ENCODE measurements around the gene MS4A15.
"Not testable (repeated sequence)": the region's sequence is repeated elsewhere in the genome, so short reads cannot be mapped to it uniquely, and the experiment has no call there.

MS4A15 gene, protein sequence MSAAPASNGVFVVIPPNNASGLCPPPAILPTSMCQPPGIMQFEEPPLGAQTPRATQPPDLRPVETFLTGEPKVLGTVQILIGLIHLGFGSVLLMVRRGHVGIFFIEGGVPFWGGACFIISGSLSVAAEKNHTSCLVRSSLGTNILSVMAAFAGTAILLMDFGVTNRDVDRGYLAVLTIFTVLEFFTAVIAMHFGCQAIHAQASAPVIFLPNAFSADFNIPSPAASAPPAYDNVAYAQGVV
- 0 reads per million in 9 experiments for total RNA-seq

DNA sequence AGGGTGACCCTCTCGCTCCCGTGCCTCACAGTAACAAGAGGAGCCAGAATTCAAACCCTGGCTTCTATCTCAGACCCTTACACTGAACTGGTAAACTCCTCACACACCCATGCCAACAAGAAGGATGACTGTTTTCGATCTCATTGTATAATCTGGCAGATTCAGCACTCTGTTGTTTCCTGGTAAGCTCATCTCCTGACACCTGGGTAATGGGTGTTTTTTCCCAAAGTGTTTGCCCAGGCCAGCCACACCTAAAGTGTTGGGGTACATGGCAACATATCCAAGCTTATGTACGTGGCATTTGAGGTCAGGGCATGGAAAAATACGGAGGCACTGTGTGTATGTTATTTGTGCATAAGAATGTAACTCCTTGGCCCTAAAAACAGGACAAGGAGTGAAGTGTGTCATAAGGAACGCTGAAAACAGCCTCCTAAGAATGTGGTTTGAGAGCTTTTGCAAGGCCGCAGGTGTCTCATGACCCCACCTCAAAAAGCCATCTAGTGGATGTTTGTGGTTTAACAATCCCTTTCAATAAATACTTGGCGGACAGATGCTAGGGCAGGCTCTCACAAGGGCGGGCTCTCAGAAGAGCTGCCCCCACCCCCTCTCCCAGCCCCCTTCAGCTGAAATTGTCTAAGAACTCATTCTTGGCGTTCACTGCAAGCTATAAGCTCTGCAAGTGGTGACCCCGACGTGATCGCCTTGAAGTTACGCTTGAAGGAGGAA is at the start of gene MS4A15:
MS4A15 (plus strand) TSS at position 561 of the 726 bp plus-strand sequence. CDS start 6,867 bp downstream, outside the sequence.
- DNase-seq (no peak), ATAC-seq (replicated peaks) (no peak)
- Mint-ChIP-seq H3K27ac (no peak within 1 kb of the TSS), H3K36me3 (ENCODE audit: insufficient read depth) (peaks cover 3% of the 10 kb centered on the region), H3K27me3 (peaks cover 67 to 87% of the 10 kb centered on the region in 2 donors), H3K4me1 (ENCODE audit: low read depth in 2 of 2) (no peaks in the 10 kb centered on the region), H3K4me3 (no peak within 1 kb of the TSS), H3K9me3 (no peaks in the 10 kb centered on the region)

DNA sequence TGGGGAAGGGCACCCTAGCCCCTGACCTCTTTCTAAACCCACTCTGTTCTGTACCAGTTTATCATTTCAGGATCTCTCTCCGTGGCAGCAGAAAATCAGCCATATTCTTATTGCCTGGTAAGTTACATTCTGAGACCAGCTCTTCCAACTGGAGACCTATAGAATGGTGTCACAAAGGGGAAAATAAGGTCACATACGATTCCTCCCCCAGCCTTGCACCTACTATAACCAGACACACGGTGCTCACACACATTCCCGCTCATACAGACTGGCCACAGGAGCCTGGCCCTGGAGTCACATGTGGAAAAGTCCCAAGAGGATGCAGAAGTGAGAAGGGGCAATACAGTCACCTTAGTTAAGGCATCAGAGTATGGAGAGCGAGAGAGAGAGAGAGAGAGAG is 49.7 kb upstream of the MS4A15 start:
- Mint-ChIP-seq H3K36me3 (ENCODE audit: insufficient read depth) (no peaks in the 10 kb centered on the region), H3K27ac (no peak overlapping the region), H3K27me3 (peaks cover 14 to 22% of the 10 kb centered on the region in 2 donors), H3K4me1 (ENCODE audit: low read depth in 2 of 2) (no peaks in the 10 kb centered on the region), H3K9me3 (no peaks in the 10 kb centered on the region), H3K4me3 (no peak overlapping the region)
- DNase-seq (no peak), ATAC-seq (replicated peaks) (no peak)

DNA sequence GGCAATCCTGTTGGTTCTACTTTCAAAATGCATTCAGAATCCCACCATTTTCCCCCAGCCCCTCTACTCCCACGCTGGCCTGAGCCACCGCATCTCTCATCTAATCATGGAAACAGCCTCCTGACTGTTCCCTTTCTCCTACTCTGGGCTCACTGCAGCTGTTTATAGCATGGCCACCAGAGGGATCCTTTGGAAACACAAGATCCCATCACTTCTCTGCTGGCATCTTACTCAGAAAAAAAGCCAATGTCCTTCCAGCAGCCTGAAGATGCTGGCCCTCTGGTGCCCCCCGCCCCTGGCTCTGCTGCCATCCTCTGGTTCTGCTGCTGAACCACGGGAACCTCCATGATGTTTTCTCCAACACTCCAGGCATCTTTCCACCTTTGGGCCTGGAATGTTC is 46.2 kb upstream of the MS4A15 start:
- ATAC-seq (replicated peaks) (no peak), DNase-seq (no peak)
- no peak overlapping the region for H3K27ac Mint-ChIP-seq
- no peak overlapping the region for H3K4me3 Mint-ChIP-seq
- H3K9me3 Mint-ChIP-seq = no peaks in the 10 kb centered on the region
- no peaks in the 10 kb centered on the region for H3K36me3 Mint-ChIP-seq (ENCODE audit: insufficient read depth)
- H3K4me1 Mint-ChIP-seq (ENCODE audit: low read depth in 2 of 2) = no peaks in the 10 kb centered on the region
- peaks cover 32 to 34% of the 10 kb centered on the region in 2 donors for H3K27me3 Mint-ChIP-seq

DNA sequence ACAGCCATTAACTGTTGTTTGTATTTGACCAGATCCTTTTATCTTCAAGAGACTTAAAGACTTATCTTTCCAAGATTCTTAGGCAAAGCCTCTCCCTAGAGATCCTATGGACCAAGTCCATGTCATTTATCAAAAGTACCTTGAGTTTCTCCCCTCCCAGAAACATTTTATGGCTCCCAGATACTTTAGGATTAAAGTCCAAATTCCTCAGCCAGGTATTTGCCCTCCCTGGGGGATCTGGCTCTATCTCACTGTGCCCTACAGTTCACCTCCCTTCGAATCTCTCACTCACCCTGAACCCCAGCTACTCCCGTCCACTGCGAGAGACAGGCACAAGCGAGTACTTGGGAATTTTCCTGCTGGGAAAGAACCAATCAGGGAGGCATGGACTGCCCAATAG is 45.4 kb upstream of the MS4A15 start:
- Mint-ChIP-seq H3K36me3 (ENCODE audit: insufficient read depth) (no peaks in the 10 kb centered on the region), H3K27ac (no peak overlapping the region), H3K27me3 (peaks cover 32 to 34% of the 10 kb centered on the region in 2 donors), H3K9me3 (no peaks in the 10 kb centered on the region), H3K4me3 (no peak overlapping the region), H3K4me1 (ENCODE audit: low read depth in 2 of 2) (no peaks in the 10 kb centered on the region)
- no peak for ATAC-seq (replicated peaks)
- DNase-seq = no peak

DNA sequence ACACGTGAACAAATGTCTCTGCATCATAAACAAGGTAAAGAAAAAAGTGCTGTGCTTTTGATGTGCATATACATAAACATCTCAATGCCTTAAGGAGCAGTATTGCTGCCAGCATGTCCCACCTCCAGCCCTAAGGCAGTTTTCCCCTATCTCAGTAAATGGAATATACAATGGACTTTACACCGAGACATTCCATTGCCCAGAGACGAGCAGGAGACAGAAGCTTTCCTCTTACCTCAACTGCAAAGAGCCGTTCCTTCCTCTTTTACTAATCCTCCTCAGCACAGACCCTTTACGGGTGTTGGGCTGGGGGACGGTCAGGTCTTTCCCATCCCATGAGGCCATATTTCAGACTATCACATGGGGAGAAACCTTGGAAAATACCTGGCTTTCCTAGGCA is 43.2 kb upstream of the MS4A15 start:
- DNase-seq; H3K4me3 Mint-ChIP-seq; ATAC-seq (replicated peaks); H3K36me3 Mint-ChIP-seq (ENCODE audit: insufficient read depth); H3K4me1 Mint-ChIP-seq (ENCODE audit: low read depth in 2 of 2); H3K9me3 Mint-ChIP-seq; H3K27ac Mint-ChIP-seq: not testable (repeated sequence)
- peaks cover 25 to 46% of the 10 kb centered on the region in 2 donors for H3K27me3 Mint-ChIP-seq

DNA sequence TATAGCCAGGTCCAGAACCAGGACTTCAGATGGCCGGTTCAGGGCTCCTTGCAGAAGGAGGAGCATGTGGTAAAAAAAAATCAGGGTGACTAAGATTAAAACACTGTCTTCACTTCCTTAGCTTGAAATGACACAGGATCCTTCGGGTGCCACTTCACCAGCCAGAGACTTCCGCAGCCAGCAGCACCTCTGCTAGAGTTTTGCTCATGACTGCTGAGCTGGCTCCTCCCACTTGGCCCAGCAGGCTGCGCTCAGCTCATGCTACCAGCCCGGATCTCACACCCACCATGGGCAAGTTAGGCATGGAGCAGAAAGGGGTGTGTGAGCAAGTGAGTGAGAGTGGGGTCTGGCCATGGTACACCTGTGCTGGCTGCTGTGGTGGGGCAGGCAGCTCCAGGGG is 38.7 kb upstream of the MS4A15 start:
- peak; percentile 16 to 45 (median 21) for DNase-seq
- no peak overlapping the region for H3K4me3 Mint-ChIP-seq

DNA sequence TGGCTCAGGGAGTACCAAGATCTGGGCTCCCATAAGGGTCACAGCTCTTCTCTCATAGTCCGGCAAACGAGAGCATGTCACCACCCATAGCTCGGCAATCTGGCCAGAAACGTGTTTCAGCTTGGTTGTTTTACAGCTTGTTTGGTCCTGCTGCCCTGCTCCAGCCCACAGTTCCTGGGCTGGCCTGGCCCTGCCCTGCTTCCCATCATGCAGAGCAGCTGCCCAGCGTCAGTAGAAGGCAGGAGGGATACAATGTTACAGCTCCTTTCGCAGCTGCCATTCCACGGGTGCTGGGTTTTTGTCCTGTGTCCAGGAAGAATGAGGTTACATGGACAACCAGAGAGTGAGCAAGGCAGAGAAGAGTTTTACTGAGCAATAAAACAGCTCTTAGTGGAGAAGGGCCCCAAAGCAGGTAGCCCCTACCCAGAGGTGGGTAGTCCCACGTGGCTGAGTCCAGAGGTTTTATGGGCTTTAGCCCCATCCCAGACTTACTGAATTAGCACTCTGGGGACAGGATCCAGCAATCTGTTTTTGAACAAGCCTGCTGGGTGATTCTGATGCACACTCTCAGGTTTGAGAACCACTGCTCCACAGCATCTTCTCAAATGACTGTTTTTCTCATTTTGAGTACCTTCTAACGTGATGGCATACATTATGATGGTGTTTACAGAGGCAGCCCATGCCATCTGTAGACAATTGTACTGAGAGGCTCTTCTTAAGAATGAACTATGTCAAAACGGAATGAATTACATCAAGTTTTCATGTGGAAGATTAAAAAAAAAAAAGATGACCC is 37.9 kb upstream of the MS4A15 start:
- Mint-ChIP-seq H3K27me3 (peaks cover 21 to 60% of the 10 kb centered on the region in 2 donors), H3K4me3 (no peak overlapping the region), H3K36me3 (ENCODE audit: insufficient read depth) (no peaks in the 10 kb centered on the region), H3K27ac (no peak overlapping the region), H3K9me3 (no peaks in the 10 kb centered on the region), H3K4me1 (ENCODE audit: low read depth in 2 of 2) (peaks cover 0 to 7% of the 10 kb centered on the region in 2 donors)
- no peak for DNase-seq
- no peak for ATAC-seq (replicated peaks)

More for the DNA sequence above, 38.7 kb upstream of the MS4A15 start:
- peak; percentile 96 for ATAC-seq (replicated peaks)
- Mint-ChIP-seq H3K36me3 (ENCODE audit: insufficient read depth) (no peaks in the 10 kb centered on the region), H3K4me1 (ENCODE audit: low read depth in 2 of 2) (peaks cover 0 to 7% of the 10 kb centered on the region in 2 donors), H3K27ac (peak overlapping the region in 1 of 2 donors; percentile 60), H3K27me3 (peaks cover 27 to 62% of the 10 kb centered on the region in 2 donors), H3K9me3 (no peaks in the 10 kb centered on the region)

DNA sequence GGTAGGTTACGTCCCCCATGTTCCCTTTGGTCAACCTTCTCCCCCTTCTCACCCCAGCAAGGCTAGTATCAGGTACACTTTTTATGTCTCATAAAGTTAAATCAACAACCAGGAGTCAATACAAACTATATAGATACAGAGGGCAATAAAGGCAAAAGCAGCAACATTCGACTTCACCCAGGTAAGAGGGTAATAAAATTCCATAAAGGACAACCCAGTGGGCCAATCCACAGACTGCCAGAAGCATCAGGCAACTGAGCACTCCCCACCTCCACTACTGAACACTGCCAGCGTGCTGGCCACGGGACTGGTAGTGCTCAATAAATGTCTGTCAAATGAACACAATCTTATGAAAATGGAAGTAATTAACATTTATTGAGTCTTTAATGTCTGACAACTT is 37.3 kb upstream of the MS4A15 start:
- H3K4me1 Mint-ChIP-seq (ENCODE audit: low read depth in 2 of 2) = peaks cover 0 to 7% of the 10 kb centered on the region in 2 donors
- H3K9me3 Mint-ChIP-seq = no peaks in the 10 kb centered on the region
- H3K36me3 Mint-ChIP-seq (ENCODE audit: insufficient read depth) = no peaks in the 10 kb centered on the region
- no peak for ATAC-seq (replicated peaks)
- H3K27ac Mint-ChIP-seq = no peak overlapping the region
- no peak for DNase-seq
- peaks cover 20 to 63% of the 10 kb centered on the region in 2 donors for H3K27me3 Mint-ChIP-seq
- no peak overlapping the region for H3K4me3 Mint-ChIP-seq

DNA sequence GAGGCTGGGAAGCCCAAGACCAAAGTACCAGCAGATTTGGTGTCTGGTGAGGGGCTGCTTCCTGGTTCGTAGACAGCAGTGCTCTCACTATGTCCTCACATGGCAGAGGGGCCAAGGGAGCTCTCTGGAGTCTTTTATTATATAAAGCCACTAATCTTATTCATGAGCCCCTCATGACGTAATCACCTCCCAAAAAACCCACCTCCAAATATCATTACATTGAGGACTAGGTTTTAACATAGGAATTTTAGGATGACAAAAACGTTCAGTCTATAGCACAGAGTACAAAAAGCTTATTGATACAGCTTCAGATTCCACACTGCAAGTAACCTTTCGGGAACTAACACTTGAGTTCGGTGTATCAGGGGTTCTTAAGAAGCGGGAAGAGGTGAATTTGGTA is 36.2 kb upstream of the MS4A15 start:
- no peak overlapping the region for H3K4me3 Mint-ChIP-seq
- DNase-seq (no peak), ATAC-seq (replicated peaks) (no peak)
- H3K9me3 Mint-ChIP-seq = no peaks in the 10 kb centered on the region
- no peak overlapping the region for H3K27ac Mint-ChIP-seq
- H3K27me3 Mint-ChIP-seq = peaks cover 15 to 53% of the 10 kb centered on the region in 2 donors
- H3K36me3 Mint-ChIP-seq (ENCODE audit: insufficient read depth) = no peaks in the 10 kb centered on the region
- peaks cover 0 to 7% of the 10 kb centered on the region in 2 donors for H3K4me1 Mint-ChIP-seq (ENCODE audit: low read depth in 2 of 2)

DNA sequence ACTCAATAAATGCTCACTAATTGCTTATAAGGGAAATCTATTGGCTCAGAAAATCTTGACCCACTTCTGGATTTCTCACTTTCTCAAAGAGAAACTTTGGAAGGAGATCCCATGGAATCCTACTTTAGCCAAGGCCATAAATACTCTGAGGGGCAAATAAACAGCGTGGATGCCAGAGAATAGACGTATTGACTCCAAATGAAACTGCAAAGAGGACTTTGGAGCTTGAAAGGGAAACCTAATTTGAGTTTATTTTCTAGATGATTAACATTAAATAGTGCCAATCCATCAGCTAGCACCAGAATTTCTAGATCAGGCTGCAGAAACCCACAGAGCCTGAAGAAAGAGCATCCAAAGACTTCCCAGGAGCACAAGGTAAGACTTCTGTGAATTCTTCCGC is 32.2 kb upstream of the MS4A15 start, which contains the start of gene MS4A18:
MS4A18 (plus strand) TSS at position 301 of the 400 bp plus-strand sequence.
- Mint-ChIP-seq H3K36me3 (ENCODE audit: insufficient read depth) (no peaks in the 10 kb centered on the region), H3K27ac (no peak within 1 kb of the TSS), H3K9me3 (no peaks in the 10 kb centered on the region), H3K4me1 (ENCODE audit: low read depth in 2 of 2) (no peaks in the 10 kb centered on the region), H3K4me3 (no peak within 1 kb of the TSS), H3K27me3 (peaks cover 30 to 37% of the 10 kb centered on the region in 2 donors)
- DNase-seq (no peak), ATAC-seq (replicated peaks) (no peak)

DNA sequence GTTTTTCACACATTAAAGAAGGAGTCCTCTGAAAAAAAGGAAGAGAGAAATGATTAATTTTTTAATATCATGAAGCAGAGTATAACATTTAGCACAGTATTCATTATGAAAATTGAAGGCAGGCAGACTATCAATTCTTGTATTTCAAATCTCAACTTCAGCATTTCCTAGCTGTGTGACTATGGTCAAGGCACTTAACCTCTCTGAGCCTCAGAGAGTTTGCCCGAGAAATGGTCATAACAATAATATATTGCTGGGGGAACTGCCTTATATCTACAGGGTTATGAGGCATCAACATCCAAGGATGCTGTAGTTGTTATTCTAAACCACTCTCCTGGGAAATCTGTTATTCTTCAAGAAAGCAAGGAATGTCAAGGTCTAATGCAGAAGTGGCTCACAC is 31.1 kb upstream of the MS4A15 start:
- H3K27ac Mint-ChIP-seq = no peak overlapping the region
- no peak overlapping the region for H3K4me3 Mint-ChIP-seq
- H3K9me3 Mint-ChIP-seq = no peaks in the 10 kb centered on the region
- no peaks in the 10 kb centered on the region for H3K4me1 Mint-ChIP-seq (ENCODE audit: low read depth in 2 of 2)
- H3K27me3 Mint-ChIP-seq = peaks cover 32 to 46% of the 10 kb centered on the region in 2 donors
- ATAC-seq (replicated peaks) = no peak
- H3K36me3 Mint-ChIP-seq (ENCODE audit: insufficient read depth) = no peaks in the 10 kb centered on the region
- no peak for DNase-seq

DNA sequence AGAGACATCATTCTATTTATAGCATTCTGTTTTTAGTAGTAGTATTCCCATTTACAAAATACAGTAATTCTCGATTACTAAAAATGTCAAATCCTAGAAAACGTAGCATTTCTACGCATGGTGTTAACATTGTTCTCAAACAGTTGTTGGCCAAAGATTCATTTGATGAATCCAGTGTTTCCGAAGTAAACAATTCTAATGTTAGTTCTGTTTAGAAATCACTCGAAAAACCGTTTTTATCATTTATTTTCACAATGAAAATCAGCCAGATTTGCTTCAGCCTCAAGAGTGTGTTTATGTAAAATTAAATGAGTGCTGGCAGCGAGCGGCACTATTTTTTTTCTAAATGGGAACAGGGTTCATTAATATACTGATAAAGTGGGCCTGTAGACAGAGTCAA is 25.1 kb upstream of the MS4A15 start:
- H3K27me3 Mint-ChIP-seq = peaks cover 42 to 67% of the 10 kb centered on the region in 2 donors

DNA sequence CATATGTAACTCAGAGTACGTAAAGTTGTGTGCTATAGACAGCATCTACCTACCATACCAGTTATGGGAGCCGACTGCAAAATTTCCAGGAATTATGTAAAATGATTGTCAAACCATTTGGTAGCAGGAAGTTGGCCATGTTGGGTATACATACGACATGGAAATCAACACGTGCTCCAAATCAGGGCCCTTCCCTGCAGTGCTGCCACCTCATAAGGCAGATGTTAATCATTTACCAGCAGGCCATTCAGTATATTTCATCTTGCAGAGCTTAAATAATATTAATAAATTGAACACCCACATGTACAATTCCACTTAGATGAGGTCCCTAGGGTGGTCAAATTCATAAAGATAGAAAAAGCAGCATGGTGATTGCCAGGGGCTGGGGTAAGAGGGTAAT is 22.4 kb upstream of the MS4A15 start:
- peaks cover 40 to 77% of the 10 kb centered on the region in 2 donors for H3K27me3 Mint-ChIP-seq
- no peak for ATAC-seq (replicated peaks)

More for the DNA sequence above, 25.1 kb upstream of the MS4A15 start:
- no peak for ATAC-seq (replicated peaks)
- H3K36me3 Mint-ChIP-seq (ENCODE audit: insufficient read depth) = no peaks in the 10 kb centered on the region
- no peak for DNase-seq
- no peak overlapping the region for H3K4me3 Mint-ChIP-seq
- H3K4me1 Mint-ChIP-seq (ENCODE audit: low read depth in 2 of 2) = no peaks in the 10 kb centered on the region
- no peaks in the 10 kb centered on the region for H3K9me3 Mint-ChIP-seq
- H3K27ac Mint-ChIP-seq = no peak overlapping the region

More for the DNA sequence above, 22.4 kb upstream of the MS4A15 start:
- DNase-seq = no peak
- Mint-ChIP-seq H3K27ac (no peak overlapping the region), H3K9me3 (no peaks in the 10 kb centered on the region), H3K4me3 (no peak overlapping the region), H3K36me3 (ENCODE audit: insufficient read depth) (no peaks in the 10 kb centered on the region), H3K4me1 (ENCODE audit: low read depth in 2 of 2) (no peaks in the 10 kb centered on the region)
